Measurements from ENCODE around the gene SYF2. TPM values are rescaled to one million over a fixed set of nuclear protein-coding genes. Genes with fewer than 3 reads are reported as not detected.

SYF2 gene
- total RNA-seq, 2 donors from 2014 or later = 46.3 to 49.8 TPM

Other genes with a start within 250 kb of the SYF2 start
- 100 to 1,000 TPM; 130 to 132 TPM for gene RSRP1, start 15.0 kb upstream of the SYF2 start, total RNA-seq
- gene RHD, start 40.0 kb upstream of the SYF2 start, total RNA-seq = not detected
- 100 to 1,000 TPM; 115 to 141 TPM for gene TMEM50A, start 105.8 kb upstream of the SYF2 start, total RNA-seq
- gene RHCE, start 188.3 kb upstream of the SYF2 start, total RNA-seq = under 1 TPM in 1 of 2 donors, not detected in 1; 0.31 TPM
- gene MACO1, start 198.4 kb upstream of the SYF2 start, total RNA-seq = 10 to 100 TPM; 19.4 to 25.9 TPM